ENCODE measurements around the gene ERI3. TPM values are rescaled to one million over a fixed set of nuclear protein-coding genes. Genes with fewer than 3 reads are reported as not detected.

Gene ERI3
- total RNA-seq, 1 donor from 2014 or later, result 31.0 TPM

GRCh38 chr1:44260792-44261170, 94.3 kb downstream of the ERI3 start:
- H3K4me2 ChIP-seq, result peak overlapping the region; percentile 66
- H3K9ac ChIP-seq, result no peak overlapping the region
- no peaks in the 10 kb centered on the region for H3K9me3 ChIP-seq (ENCODE audit: low read depth)
- peak overlapping the region; percentile 77 for H3K27ac ChIP-seq
- no peak for DNase-seq (ENCODE audit: low spot score)
- no peak overlapping the region for H3K4me3 ChIP-seq
- Mint-ChIP-seq H3K36me3 (peaks cover 2% of the 10 kb centered on the region), H3K4me1 (peaks cover 35% of the 10 kb centered on the region), H3K4me3 (no peak overlapping the region), H3K27me3 (ENCODE audit: insufficient read depth, low read depth) (no peaks in the 10 kb centered on the region), H3K27ac (no peak overlapping the region), H3K9me3 (no peaks in the 10 kb centered on the region)
- TF ChIP-seq EZH2 (IDR thresholded peaks at IDR 0.05) (no peak), EZH2phosphoT487 (IDR thresholded peaks at IDR 0.05) (no peak), CTCF (IDR thresholded peaks at IDR 0.05) (no peak)
- H4K20me1 ChIP-seq (ENCODE audit: low read depth), result peaks cover 63% of the 10 kb centered on the region
- no peaks in the 10 kb centered on the region for H3K27me3 ChIP-seq
- peaks cover 23% of the 10 kb centered on the region for H3F3A ChIP-seq (ENCODE audit: low read depth)
- no peaks in the 10 kb centered on the region for H3K36me3 ChIP-seq
- H3K4me1 ChIP-seq, result peaks cover 36% of the 10 kb centered on the region
- H2AFZ ChIP-seq (replicated peaks), result no peak overlapping the region
- H3K79me2 ChIP-seq (ENCODE audit: low read depth), result peaks cover 3% of the 10 kb centered on the region

- Histone ChIP-seq H3K27ac (no peak overlapping the region), H2AFZ (replicated peaks) (no peak overlapping the region), H3K9ac (no peak overlapping the region), H3K4me2 (no peak overlapping the region), H3K36me3 (no peaks in the 10 kb centered on the region), H3F3A (ENCODE audit: low read depth) (peaks cover 23% of the 10 kb centered on the region), H4K20me1 (ENCODE audit: low read depth) (peaks cover 55% of the 10 kb centered on the region), H3K27me3 (no peaks in the 10 kb centered on the region), H3K79me2 (ENCODE audit: low read depth) (peaks cover 3% of the 10 kb centered on the region), H3K9me3 (ENCODE audit: low read depth) (no peaks in the 10 kb centered on the region), H3K4me3 (no peak overlapping the region), H3K4me1 (peaks cover 42% of the 10 kb centered on the region)
- H3K4me1 Mint-ChIP-seq, result peaks cover 35% of the 10 kb centered on the region
- H3K36me3 Mint-ChIP-seq, result peaks cover 2% of the 10 kb centered on the region
- no peak for DNase-seq (ENCODE audit: low spot score)
- no peaks in the 10 kb centered on the region for H3K9me3 Mint-ChIP-seq
- H3K27ac Mint-ChIP-seq, result no peak overlapping the region
- no peak overlapping the region for H3K4me3 Mint-ChIP-seq
- H3K27me3 Mint-ChIP-seq (ENCODE audit: insufficient read depth, low read depth), result no peaks in the 10 kb centered on the region
- TF ChIP-seq EZH2 (IDR thresholded peaks at IDR 0.05) (no peak), EZH2phosphoT487 (IDR thresholded peaks at IDR 0.05) (no peak), CTCF (IDR thresholded peaks at IDR 0.05) (no peak)
Measured at GRCh38 chr1:44259090-44259489, 96.0 kb downstream of the ERI3 start.

GRCh38 chr1:44256762-44257554, 98.1 kb downstream of the ERI3 start:
- TF ChIP-seq EZH2phosphoT487 (IDR thresholded peaks at IDR 0.05) (no peak), EZH2 (IDR thresholded peaks at IDR 0.05) (no peak), CTCF (IDR thresholded peaks at IDR 0.05) (no peak)
- H3K27me3 ChIP-seq, result no peaks in the 10 kb centered on the region
- Mint-ChIP-seq H3K4me3 (no peak overlapping the region), H3K27me3 (ENCODE audit: insufficient read depth, low read depth) (no peaks in the 10 kb centered on the region), H3K4me1 (peaks cover 24% of the 10 kb centered on the region), H3K36me3 (no peaks in the 10 kb centered on the region), H3K27ac (no peak overlapping the region), H3K9me3 (no peaks in the 10 kb centered on the region)
- H3K4me2 ChIP-seq, result peak overlapping the region; percentile 12
- no peaks in the 10 kb centered on the region for H3K36me3 ChIP-seq
- H2AFZ ChIP-seq (replicated peaks), result no peak overlapping the region
- no peaks in the 10 kb centered on the region for H3K9me3 ChIP-seq (ENCODE audit: low read depth)
- peaks cover 13% of the 10 kb centered on the region for H3F3A ChIP-seq (ENCODE audit: low read depth)
- peaks cover 40% of the 10 kb centered on the region for H4K20me1 ChIP-seq (ENCODE audit: low read depth)
- H3K79me2 ChIP-seq (ENCODE audit: low read depth), result no peaks in the 10 kb centered on the region
- H3K4me3 ChIP-seq, result no peak overlapping the region
- no peak for DNase-seq (ENCODE audit: low spot score)
- H3K27ac ChIP-seq, result no peak overlapping the region
- H3K4me1 ChIP-seq, result peaks cover 35% of the 10 kb centered on the region
- H3K9ac ChIP-seq, result no peak overlapping the region
